SU-DHL-6 (cell line): ENCODE results near the gene TCF12.

ENCODE experiments used
- EZH2phosphoT487 ChIP-seq: fragments of 200-600 bp; sonication (generic), shearing (Covaris generic); conservative IDR thresholded peaks from 2 replicates; pipeline ENCODE4 v1.6.1; 2018; ENCODE audit warnings: mild to moderate bottlenecking, antibody characterized with exemption, low read length, moderate library complexity, mixed read lengths
- TF ChIP-seq, protein P1 (sequence below): fragments of 200-600 bp; sonication (generic); IDR thresholded peaks from one replicate; pipeline ENCODE4 v1.5.1; 2017; ENCODE audit warnings: antibody characterized with exemption, mild to moderate bottlenecking, low read length, moderate library complexity; ENCODE audit not compliant: insufficient read depth, poor library complexity, severe bottlenecking

DNA sequence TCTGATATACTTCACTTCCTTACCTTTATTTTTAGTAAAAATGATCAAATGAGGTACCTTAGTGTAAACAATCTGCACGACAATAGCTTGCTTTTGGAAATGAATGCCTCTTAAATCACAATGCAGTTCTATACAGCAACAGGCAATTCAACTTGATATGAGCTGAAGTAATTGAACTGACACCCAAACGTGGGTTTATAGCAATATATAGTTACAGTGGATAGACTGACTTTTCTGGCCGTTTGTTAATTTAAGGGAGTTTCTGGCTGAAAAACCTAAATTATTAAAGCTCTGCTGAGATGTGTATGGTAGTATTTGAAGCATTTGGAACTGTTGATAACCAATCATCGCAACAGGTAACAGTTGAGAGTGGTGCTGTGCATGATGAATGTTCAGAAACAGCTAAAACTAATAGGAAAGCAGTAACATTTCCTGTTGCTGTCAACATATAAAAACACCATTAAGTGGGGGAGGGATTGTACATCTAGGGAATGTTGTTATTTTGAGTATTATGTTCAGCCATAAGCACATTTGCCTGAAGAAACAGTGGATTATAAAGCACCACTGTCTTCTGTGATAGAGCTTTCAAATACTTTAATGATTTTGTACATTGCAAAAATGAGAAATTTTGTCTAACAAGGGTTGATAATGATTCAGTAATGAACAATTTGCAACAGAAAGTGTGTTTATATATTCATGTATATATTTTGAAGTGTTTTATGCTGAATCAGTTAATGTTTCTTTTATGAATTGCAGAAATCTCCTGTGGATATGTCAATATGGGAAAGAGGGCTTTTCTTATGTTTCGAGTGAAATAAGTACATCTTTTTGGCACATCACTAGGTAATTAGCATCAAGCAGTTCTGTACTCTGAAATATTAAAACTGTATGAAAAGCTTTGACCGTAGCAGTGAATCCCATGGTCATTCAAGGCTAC is 176.1 kb downstream of the TCF12 start:
- TF ChIP-seq, protein P1, sequence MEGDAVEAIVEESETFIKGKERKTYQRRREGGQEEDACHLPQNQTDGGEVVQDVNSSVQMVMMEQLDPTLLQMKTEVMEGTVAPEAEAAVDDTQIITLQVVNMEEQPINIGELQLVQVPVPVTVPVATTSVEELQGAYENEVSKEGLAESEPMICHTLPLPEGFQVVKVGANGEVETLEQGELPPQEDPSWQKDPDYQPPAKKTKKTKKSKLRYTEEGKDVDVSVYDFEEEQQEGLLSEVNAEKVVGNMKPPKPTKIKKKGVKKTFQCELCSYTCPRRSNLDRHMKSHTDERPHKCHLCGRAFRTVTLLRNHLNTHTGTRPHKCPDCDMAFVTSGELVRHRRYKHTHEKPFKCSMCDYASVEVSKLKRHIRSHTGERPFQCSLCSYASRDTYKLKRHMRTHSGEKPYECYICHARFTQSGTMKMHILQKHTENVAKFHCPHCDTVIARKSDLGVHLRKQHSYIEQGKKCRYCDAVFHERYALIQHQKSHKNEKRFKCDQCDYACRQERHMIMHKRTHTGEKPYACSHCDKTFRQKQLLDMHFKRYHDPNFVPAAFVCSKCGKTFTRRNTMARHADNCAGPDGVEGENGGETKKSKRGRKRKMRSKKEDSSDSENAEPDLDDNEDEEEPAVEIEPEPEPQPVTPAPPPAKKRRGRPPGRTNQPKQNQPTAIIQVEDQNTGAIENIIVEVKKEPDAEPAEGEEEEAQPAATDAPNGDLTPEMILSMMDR = no peak
- TF ChIP-seq EZH2phosphoT487 = no peak
